ENCODE data around the gene PDE2A.

PDE2A gene

GRCh38 chr11:72704783-72705265 is 30.6 kb upstream of the PDE2A start:
- no peak for DNase-seq (ENCODE audit: low spot score)

DNA sequence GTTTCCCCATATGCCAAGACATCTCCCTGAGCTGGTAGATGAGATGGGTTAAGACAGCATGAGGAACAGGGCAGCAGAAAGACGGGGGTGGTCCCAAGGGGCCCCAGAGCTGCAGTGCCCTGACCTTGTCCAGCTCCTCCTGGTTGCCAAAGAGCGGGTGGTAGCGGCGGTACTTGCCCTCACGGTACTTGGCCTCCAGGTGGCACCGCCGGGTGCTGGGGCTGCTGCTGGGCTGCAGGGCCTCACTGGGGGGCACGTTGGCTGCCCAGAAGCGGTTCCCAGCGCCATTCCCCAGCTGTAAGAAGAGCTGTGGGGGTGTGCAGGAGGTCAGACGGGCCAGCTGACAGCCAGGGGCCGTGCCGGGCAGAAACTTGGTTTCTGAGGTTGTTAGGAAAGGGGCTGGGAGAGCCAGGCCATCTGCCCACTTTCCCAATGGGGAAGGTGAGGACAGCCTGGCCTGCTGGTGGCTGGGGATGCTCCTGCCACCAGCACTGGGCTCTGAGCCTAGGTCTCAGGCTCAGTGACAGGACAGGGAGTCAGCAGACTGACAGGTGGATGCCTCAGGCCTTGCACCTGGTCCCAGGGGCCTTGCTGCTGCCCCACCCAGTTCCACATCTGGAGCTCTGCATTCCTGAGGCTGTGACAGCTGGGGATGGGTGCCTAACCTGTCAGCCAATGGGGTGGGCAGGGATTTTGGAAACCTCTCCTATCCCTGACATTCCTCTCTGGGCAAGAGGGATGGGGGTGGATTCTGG is 30.0 kb upstream of the PDE2A start:
- DNase-seq (ENCODE audit: low spot score), result no peak

DNA sequence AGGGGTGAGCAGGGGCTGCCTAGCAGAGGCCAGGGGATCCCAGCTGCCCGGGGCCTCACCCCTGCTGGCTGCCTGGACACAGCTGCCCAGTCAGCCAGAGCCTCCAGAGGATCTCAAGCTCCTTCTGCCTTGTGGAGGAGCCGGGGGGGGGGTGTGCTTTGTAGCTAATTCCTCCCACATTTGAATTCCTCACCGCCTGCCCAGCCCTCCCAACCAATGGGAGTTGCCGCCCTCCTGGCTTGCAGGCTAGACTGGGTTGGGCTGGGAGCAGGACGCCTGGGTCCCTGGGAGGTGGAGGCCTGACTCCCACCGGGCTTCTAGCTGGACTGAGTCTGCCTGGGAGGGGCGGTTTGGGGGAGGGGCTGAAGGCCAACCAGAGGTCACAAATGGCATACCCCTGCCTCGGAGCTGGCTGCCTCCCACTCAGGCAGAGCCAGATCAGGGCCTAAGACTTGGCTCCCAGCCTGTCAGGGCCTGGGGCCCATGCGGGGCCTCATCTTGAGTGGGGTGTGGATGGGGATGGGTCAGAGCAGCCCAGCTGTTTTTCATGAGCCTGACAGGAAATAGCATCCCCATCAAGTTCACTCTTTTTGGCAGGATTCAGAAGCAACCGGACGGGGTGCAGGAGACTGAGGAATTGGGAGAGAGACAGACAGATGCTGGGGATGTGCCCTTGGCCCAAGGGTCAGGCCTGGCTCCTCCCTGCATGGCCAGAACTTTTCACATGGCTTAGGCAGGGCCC is 29.2 kb upstream of the PDE2A start:
- no peak for DNase-seq (ENCODE audit: low spot score)

GRCh38 chr11:72702577-72703241 is 28.5 kb upstream of the PDE2A start:
- DNase-seq (ENCODE audit: low spot score), result no peak

DNA sequence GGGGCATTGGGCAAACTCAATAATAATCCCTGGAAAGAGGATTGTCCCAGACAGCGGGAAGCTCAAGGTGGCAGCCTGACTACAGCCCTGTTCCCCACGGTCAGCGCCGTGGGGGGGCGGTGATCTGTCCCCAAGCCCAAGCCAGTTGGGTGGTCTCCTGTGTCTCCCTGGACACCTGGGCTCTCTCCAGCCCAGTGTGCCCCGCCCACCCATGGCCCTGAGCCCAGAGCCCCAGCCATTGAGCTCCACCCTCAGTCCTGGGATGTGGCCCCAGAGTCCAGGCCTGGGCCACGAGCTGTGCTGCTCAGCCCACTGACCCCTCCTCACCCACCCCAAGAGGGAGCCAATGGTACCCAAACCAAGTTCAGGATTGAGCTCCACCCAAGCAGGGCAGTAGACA is 27.9 kb upstream of the PDE2A start:
- DNase-seq (ENCODE audit: low spot score), result no peak

- DNase-seq (ENCODE audit: low spot score), result no peak
Measured at GRCh38 chr11:72701466-72701865, 27.2 kb upstream of the PDE2A start.

DNA sequence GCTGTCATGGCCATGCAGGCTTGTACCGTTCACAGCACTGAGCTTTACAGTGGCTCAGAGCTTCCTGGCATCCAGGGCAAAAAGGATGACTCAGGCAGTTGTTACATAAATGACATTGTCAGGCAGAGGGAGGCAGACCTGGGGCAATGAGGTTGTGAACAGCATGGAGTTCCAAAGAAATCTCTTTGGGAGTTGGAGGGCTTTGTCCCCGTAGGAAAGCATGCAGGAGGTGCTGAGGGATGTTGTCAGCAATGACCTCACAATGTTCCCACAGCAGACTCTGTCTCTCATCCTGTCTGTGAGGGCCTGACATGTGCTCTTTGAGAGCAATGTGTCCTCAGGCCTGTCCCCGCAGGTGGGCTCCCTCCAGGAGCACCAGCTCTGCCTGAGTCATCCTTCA is 25.9 kb upstream of the PDE2A start:
- DNase-seq (ENCODE audit: low spot score), result peak; percentile 44

GRCh38 chr11:72697814-72698213 is 23.6 kb upstream of the PDE2A start:
- DNase-seq (ENCODE audit: low spot score), result no peak

DNA sequence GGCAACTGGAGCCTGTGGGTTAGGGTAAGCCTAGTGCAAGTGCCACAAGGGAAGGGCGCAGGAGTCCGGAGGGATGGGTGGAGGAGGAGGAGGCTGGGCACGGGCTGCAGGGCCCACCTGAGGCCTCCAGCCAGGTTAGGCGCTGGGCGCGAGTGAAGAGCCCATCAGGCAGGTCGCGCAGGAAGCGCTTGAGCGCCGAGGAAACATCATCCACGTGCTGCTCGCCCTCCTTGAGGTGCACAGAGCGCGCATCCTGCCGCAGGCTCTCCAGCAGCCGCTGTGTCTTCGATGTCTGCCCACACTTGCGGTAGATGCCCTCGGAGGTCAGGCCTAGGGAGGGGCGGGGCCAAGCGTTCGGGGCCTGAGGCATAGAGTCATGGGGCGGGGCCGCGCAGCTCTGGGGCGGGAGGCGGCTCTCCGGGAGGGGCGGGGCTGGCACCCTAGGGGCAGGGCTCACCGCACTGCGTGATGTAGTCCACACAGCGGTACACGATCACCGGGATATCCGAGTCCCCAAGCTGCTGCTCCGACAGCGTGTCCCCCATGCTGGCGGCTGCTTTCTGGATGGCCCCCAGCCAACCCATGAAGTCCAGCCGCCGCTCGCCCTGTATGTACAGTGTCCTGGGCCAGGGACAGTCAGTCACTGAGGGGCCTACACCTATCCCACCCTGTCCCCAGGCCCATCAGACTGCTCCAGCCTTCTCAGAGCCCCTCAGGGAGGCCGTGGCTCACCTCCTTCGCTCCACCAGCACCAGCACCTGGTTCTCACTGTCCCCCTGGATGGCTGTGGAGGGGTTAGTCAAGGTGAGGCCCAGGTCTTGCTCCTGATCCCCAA is 22.9 kb upstream of the PDE2A start:
- DNase-seq (ENCODE audit: low spot score), result no peak

DNA sequence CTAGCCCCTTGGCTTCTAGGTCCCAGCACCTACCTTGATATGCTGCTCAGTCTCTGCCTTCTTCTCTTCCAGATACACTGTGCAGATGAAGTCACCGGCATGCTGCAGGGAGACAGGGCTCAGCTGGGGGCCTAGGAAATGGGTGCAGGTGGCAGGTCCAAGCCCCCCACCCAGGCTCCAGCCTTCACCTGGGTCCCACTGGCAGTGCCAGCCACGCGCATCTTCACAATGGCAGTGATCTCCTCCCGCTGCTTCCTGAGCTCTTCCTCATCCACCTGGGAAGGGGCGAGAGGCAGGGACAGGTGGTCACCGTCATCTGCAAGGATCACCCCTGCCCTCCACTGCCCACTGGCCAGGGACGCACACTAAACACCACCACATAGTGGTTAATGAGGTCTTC is 21.1 kb upstream of the PDE2A start:
- DNase-seq (ENCODE audit: low spot score), result no peak

DNA sequence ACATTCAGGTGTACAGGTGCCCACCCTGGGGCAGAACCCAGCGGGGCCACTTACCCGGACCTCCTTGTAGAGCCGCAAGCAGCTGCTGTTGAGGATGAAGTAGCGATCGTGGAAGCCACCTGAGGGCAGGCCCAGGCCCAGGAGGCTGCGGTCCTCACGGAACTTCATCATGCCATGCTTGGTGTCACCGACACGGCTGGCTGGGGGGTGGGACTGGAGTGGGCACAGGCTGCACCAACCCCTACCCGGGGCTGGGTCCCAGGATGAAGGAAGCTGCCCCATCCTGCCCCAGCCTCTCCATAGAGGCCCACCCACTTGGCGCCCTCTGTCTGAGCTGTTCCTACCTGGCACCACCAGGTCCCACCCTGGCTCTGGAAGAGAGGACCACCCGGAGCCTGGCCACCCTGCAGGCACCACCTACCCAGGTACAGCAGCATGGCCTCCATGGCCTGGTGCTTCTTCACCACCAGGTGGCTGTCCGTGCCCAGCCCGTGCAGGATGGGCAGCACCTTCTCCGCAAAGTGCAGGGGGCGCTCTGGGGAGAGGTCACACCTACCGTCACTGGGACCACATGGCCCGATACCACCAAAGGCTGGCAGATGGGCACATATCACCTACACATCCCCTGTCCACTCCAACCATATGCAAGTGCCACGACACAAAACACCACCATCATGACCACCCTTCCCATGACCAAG is 19.2 kb upstream of the PDE2A start:
- DNase-seq (ENCODE audit: low spot score), result no peak

DNA sequence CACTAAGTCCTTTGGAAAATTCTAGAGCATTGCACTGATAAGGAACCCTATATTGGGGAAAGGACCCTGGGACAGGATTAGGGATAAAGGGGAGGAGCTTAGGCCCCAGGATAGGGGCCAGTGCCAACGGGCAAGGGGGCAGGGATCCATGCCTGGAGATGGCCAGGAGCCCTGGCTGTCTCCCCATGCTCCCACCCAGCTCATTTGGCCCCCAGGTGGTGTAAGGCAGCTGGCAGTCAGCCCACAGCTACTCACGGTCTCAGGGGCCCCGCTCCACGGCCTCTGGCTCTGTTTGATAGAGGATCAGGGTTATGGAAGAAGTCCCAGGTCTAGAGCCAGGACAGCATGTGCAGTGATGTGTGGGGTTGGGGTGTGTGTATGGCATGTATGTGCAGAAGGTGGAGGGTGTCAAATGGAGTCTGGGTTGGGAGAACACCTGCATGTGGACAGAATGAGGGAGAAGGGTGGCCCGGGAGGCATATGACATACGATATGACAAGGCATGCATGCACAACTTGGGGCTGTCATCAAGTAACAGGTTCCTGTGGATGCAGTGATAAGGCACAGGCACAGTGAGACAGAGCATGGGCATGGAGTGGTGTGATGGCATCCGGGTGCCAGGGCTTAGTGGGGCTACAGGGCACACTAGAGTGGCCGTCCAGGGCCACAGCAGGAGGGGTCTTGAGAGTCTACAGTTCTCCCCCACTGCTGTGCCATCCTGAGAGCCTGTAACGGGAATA is 18.4 kb upstream of the PDE2A start:
- no peak for DNase-seq (ENCODE audit: low spot score)

DNA sequence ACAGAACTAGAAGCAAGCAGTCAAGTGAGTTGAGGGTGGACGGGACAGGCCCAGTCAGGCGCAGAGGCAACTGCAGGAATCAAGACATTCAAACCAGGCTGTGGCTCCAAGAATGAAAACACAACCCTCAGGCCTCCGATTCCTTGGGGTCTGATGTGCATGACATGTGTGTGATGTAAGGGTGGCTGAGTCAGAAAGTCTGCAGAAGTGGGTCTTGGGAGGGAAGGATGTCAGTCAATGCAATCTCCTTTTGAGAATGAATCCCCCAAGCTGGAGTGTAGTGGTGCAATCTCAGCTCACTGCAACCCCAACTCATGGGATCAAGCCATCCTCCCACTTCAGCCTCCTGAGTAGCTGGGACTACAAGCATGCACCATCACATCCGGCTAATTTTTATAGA is 15.9 kb upstream of the PDE2A start:
- DNase-seq (ENCODE audit: low spot score), result no peak

DNA sequence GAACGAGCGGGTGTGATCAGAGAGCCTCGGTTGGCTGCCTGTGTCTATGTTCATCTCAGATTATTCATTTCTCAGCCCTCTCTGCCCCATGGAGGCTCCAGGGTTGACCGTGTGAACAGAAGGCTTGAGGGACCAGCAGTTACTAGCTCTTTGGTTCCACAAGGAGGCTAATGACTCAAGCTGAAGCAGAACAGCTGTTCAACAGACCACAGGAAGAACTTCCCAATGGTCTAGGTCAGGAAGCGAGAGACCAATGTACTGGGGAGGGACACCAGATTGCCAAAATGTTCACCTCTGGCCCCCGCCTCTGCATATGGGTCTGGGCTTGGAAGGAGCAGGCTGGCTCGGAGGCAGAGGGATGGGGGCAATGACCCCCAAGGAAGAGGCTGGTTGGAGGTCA is 14.7 kb upstream of the PDE2A start:
- DNase-seq (ENCODE audit: low spot score), result no peak

DNA sequence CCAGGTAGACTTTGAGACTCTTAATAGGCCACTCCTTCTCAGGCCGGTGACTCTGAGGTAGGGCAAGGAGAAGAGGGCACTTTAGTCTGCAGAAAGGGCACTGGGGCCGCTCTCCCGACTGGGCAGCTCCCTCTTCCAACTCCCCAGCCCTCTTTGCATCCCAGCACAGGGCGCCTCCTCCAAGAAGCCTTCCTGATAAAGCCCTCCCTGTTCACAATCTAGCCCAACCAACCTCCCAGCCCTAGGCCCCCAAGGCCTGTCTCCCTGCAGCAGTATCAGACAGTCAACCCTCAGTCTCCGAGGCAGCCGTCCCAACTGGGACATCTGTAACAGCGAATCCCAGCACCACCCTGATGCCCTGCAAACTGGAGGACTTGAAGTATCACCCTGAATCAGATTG is 14.3 kb upstream of the PDE2A start:
- no peak for DNase-seq (ENCODE audit: low spot score)

DNA sequence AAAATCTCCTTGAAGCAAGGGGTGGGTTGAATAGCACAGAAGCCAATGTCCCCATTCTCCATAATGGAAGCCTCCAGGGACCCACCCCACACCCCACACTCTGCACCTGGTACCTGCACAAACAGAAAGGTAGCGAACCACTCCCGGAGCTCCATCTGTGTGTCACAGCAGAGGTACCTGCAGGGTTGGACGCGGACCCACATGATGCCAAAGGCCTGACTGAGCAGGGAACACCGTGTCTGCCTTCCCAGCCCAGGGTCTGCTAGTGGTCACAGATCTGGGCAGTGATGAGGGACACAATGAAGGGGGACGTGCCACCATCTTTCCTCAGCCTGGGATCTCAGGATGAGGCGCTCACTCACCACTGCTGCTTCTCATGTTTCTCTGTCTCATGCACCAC is 13.1 kb upstream of the PDE2A start:
- DNase-seq (ENCODE audit: low spot score), result no peak

DNA sequence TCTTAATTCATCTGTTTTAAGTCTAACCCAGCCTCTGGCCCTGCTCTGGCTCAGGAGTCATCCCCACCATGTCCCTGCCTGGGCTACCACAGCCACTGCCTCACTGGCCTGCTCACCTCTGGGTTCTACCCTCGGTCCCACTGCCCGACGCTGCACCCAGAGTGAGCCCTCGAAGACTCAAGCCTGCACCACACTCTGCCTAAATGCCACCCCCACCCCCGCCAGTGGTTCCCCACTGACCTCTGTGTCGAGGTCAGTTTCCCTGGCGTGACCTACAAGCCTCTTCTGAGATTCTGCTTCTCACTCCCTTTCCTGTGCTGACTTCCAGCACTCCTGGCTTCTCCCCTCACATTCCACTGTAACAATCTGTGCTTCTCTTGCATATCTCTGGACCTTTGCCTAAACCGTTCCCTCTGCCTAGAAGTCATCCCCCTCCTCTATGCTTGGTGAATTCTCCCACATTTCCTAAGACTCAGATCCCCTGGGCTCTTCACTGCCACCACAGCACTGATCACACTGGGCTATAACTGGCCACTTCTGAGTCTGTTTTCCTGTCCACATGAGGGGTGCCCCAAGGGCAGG is 12.5 kb upstream of the PDE2A start:
- no peak for DNase-seq (ENCODE audit: low spot score)

GRCh38 chr11:72685560-72686480 is 11.6 kb upstream of the PDE2A start:
- DNase-seq (ENCODE audit: low spot score), result no peak

DNA sequence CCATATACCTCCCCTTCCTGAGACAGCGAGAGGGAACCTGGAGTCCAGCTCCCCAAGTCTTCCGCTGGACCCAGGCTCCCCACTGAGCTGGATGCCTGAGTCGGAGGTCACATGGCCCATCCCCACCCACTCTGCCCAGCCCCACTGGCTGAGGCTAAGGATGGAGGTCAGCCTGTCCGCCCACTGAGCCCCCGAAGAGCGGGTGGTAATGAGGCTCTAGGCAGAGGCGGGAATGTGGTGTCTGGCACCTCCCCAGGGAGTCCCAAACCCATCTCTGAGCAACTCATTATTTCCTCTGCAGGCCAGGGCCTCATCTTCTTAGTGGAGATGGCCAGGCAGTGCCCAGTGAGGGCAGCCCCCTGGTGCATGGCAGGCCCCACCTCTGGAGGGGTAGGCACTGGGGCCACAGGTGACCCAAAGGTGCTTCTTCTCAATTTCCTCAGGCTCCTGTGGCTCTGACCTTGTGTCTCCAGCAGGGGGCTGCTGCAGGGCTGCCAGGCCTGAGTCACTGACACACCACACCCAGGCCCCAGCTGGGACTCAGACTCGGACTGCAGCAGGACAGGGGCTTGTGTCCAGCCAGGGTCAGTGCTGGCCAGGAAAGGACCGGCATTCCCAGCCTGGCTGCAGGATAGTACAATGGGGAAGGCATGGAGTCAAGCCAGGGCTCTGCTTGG is 10.2 kb upstream of the PDE2A start:
- peak; percentile 53 for DNase-seq (ENCODE audit: low spot score)
